ENCODE data around the gene ATXN2.
A peak's percentile ranks its signal among the peaks of the same experiment; 100 is the strongest.
"Not testable (repeated sequence)": the region's sequence is repeated elsewhere in the genome, so short reads cannot be mapped to it uniquely, and the experiment has no call there.

ATXN2 gene

DNA sequence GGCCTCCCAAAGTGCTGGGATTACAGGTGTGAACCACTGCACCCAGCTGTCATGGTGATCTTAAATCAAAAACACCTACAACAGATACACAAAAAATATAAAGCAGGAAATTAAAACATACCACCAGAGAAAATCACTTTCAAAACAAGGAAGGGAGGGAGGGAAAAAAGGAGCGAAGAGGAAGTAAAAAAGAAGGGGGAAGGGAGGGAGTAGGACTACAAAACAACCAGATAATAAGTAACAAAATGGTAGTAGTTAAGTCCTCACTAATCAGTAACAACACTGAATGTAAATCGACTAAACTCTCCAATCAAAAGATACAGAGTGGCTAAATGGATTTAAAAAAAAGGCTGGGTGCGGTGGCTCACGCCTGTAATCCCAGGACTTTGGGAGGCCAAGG is 104.4 kb downstream of the ATXN2 start:
- no peak for DNase-seq

DNA sequence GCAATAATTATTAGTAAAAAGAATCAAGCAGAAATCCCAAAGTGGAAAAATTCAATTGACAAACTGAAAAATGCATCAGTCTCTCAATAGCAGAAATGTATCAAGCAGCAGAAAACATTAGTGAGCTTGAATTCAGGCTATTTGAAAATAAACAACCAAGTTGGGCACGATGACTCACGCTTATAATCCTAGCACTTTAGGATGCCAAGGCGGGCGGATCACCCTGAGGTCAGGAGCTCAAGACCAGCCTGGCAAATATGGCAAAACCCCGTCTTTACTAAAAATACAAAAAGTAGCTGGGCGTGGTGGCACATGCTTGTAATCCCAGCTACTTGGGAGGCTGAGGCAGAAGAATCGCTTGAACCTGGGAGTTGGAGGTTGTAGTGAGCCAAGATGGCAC is 106.1 kb downstream of the ATXN2 start:
- not testable (repeated sequence) for DNase-seq

- no peak for DNase-seq
Observed at GRCh38 chr12:111488798-111489197, 110.3 kb downstream of the ATXN2 start.

GRCh38 chr12:111488271-111488670 is 110.8 kb downstream of the ATXN2 start:
- no peak for DNase-seq

DNA sequence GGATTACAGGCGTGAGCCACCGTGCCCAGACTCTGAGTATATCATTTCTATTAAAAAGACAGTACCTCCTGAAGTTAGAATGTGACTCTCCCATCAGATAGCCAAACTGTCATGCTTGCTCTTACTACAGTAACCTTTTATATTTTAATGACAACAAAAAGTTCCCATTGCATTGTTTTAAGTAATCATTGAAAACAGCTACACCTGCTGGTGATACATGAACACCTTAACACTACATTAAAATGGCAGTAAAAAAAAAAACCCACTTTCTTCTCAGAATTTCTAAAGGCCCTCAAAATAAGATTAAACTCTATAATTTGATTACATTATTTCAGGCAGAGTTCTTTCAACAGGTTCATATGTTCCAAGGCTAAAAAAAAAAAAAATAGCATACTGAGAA is 116.7 kb downstream of the ATXN2 start:
- no peak for DNase-seq

DNA sequence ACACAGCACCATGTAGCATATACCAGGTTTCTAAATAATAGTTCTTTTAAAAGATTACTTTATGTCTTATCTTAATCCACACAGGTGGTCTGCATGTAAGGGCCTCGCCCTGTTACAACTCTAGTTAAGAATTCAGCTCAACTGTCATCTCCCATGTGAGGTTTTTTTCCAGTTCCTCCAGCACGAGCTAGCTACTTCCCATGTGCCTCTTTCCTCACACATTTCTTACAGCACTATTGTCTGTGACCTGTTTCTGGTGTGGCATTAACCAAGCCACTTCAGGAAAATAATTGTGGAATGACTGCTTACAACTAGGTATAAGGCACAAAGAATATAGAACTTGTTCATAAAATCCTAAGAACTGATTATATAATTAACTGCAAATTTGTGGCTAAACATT is 127.9 kb downstream of the ATXN2 start:
- no peak for DNase-seq

DNA sequence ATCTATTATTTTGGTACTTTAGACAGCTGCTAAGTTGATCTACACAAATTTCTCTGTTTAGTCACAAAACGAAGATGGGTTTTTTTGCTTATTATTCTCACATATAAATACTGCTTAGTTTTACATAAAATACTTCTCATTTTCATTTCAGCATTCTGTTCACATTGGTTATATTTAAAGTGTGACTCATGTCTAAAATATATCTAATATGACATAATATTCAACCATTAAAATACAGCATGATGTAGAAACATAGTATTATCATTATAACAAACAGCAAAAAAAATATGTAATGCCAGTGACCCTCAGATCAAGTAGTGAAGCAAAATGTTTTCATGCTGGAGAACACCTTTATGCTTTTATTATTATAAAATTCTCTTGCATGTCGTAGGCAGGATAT is 129.7 kb downstream of the ATXN2 start:
- no peak for DNase-seq

DNA sequence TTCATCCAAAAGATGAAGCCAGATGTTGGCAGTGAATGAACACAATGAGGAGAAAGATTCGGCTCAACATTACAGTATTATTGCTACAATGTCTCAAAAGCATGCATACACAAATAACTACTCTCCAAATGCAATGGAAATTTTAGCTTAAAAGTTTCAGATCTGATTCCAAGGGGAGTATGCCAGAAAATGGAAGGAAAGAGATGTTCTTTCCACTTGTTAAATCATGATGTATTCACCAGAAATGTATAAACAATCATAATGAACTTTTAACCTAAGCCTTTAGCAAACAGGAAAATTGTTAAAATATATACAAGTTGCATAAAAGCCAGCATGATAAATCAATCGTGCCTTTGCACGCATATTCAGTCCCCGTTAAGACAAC is 131.3 kb downstream of the ATXN2 start:
- DNase-seq: no peak

GRCh38 chr12:111467092-111467856 is 131.8 kb downstream of the ATXN2 start:
- peak; percentile 61 for DNase-seq

DNA sequence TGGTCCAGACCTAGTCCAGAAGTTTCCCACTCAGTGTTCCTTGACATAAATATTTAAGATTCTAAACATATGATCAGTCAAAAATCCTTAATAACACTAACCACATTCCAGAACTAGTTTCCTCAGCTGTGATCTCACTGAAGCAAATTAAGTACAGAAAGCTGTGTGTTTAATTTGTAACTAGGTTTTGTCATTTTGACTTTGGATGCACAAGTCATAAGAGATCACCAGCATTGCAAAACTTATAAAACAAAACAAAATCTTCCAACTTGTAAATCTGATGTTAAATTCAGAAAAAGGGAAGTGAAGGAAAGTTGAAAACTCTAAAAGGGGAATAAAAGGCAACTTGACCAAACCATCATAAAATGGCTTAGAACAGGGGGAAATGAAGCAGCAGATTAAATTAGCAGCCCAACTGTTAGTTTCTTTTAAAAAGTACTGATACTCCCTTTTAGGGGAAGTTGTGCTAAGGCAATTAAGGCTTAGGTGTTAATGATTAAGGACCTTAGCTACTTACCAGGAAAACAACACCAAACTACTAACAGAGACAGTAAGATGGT is 136.8 kb downstream of the ATXN2 start:
- DNase-seq: no peak

- not testable (repeated sequence) for DNase-seq
Observed at GRCh38 chr12:111460111-111460510, 139.0 kb downstream of the ATXN2 start.

DNA sequence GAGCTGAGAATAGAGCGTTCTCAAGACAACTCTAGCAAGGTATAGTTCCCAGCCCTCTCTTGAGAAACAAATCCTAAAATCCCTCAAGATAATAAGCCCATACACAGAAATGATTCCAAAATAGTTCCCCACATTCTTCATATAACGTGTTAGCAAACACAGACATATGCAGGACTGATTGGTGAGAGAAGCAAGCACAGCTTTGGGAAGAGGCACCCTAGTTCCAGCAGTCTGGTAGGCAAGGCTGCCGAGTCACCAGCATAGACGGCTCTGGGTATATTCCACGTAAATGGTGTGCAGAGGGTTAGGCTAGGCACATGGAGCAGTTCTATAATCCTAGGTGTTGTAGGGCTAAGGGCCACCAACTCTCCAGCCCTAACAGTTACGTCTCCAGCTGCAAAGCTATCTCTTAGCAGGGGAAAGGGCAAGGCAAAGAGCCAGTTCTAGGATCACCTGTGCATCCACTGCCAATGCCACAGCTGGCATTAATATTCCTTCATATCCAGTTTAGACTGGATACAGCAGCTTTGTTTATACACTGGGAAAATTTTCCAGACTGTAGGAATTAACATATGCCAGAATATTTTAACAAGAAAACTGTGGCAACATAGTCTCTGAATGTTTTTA is 140.5 kb downstream of the ATXN2 start:
- no peak for DNase-seq

- no peak for DNase-seq
Observed at GRCh38 chr12:111457577-111457976, 141.5 kb downstream of the ATXN2 start.

- no peak for DNase-seq
Observed at GRCh38 chr12:111457071-111457470, 142.0 kb downstream of the ATXN2 start.

DNA sequence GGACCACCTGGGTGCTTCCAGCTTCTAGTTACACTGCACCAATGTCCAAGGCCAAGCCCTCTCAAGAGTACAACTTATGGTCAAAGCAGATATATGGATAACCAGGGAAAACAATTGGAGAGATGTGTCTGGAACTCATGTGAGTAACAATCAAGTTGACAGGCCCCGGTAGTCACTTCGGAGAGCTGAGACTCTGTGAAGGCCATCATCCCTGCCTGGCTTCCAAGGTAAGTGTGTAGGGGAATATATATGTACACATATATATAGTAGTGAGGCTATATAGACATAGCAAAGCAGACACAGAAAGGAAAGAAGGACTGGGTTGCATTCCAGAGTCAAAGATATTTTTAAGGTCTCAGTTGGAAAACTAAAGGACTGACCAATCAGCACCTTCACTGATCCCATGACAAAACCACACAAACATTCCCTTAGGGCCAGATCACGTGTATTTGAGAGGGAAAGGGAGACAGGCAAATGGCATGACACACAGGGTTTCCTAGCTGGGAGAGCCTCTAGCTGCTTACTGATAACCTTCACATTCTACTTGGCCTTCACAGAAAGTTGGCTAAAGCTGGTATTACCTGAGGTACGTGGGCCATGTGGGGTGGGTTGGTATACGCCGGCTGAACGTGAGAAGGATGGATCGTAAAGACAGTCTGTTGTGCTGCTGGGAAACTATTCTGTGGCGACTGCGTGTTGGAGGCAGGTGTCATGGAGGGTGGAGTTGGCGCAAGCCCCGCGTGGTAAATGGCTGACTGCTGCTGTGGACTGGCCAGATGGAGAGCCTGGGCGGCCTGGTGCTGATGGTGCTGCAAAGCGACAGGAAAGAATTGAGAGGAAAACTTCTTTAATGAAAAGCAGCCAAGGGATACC is 143.4 kb downstream of the ATXN2 start:
- no peak for DNase-seq

DNA sequence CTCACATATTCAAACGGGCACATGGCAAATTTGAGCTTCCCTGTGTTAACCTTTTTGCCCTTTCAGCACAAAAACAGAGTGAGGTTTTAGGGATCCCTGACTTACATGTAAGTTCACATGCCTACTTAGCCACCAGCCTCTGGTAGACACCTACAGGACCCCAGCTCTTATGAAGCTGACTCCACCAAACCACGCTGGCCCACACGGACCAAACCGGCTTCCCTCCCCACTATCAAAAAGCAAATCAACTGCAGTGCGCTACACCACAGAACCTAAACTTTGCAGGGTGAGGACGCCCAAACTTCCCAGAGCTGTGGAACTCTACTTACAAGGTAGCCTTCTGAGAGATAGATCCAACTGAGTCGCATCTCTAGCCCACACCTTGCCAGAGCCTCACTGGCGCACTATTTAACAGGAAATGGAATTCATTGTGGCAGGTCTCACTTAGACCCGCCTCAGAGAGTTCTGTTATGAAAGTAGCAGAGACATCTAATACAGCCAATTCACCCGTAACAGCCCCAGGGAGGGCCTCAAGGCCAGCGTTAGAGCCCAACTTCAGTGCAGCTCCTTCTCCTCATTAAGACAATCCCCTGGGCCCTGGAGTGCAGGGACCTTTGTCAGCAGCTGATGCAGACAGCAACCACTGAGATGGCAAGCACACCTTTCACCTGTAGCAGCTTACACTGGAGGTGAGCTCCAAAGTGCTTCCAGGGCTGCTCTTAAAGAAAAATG is 144.2 kb downstream of the ATXN2 start:
- DNase-seq: no peak

DNA sequence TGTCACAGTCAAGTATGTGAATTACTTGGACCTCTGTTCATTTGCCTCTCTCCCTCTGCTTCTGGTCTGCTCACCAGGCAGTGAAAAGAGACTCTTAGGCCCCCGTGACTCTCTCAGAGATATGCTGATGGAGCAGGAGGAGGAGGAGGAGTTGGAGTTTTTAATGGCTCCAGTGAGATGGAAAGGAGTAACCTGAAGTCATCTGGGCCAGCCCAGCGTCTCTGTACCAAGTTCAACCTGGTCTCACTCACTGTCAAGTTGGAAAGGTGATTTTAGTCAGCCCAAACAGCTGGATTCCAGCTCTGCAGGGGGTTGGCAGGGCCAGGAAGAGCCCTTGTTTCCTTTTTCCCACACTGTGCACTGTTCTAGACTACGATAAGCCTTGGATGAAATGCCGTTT is 144.8 kb downstream of the ATXN2 start:
- no peak for DNase-seq

- no peak for DNase-seq
Observed at GRCh38 chr12:111453071-111453989, 145.8 kb downstream of the ATXN2 start.

DNA sequence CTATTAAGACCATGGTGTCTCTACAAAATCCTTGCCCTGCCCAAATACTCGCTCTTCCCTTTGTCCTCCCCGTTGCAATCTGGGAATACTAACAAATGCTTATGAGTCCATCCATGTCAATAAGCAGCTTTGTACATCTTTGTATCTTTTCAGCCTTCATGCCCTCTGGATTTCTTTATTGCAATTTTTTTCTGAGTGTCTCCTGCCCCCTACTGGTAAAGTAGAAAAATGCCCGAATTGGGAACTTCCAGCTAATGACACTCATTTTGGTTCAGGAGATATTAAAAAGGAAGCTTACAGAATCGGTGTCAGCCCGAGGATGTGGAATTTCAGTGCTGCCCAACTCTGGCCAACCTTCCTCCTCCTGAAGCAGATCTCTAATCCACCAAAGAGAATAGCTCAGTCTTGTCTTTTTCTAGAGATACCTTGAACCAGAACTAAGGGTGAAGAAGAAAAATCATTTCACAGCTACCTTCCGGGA is 147.4 kb downstream of the ATXN2 start:
- peak; percentile 38 for DNase-seq

GRCh38 chr12:111451232-111451631 is 147.9 kb downstream of the ATXN2 start:
- DNase-seq: no peak

DNA sequence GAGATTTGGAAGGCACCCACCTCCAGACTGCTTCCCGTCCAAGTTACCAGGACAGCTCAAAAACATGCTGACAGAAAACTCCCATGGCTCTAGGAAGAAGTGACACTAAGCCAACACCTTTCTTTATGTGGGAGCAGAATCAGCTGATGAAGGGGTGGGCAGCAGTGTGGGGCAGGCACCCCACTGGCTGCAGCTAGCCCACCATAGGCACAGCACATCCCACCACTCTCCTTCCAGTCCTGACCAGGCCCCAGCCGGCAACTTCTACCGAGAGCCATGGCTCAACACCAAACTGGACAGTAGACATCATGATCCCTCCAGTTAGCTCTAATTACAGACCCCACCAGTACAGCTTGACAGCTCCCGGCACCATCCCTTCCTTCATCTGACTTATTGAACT is 148.4 kb downstream of the ATXN2 start:
- no peak for DNase-seq
